Calu3 (cell line): ENCODE measurements around the gene FER1L5. TPM values are rescaled to one million over a fixed set of nuclear protein-coding genes. Genes with fewer than 3 reads are reported as not detected.
A peak's percentile ranks its signal among the peaks of the same experiment; 100 is the strongest.
"Not testable (repeated sequence)": the region's sequence is repeated elsewhere in the genome, so short reads cannot be mapped to it uniquely, and the experiment has no call there.

Experiments
- BruUV-seq: library from RNA; stranded (reverse); fragments of 400-500 nt; replicated peaks from 2 replicates; lab custom pipeline; 2021; lab: Mats Ljungman, UMichigan
- CTCF ChIA-PET: fragments of 300-600 bp; sonication (Branson Sonifier 250); formaldehyde crosslinking; loops from one replicate; lab custom pipeline; 2022; ENCODE audit warnings: antibody characterized with exemption; lab: Charles Lee
- DNase-seq: peaks from one replicate; pipeline ENCODE4 v3.0.0; 2022
- H3K27ac Mint-ChIP-seq: one replicate; pipeline ENCODE4 v1.8.0; 2022; ENCODE audit warnings: mixed read lengths; ENCODE audit not compliant: unreplicated experiment
- H3K27me3 Mint-ChIP-seq: one replicate; pipeline ENCODE4 v1.8.0; 2022; ENCODE audit warnings: mixed read lengths; ENCODE audit not compliant: unreplicated experiment
- H3K36me3 Mint-ChIP-seq: one replicate; pipeline ENCODE4 v1.8.0; 2022; ENCODE audit warnings: mild to moderate bottlenecking, moderate library complexity, mixed read lengths; ENCODE audit not compliant: insufficient read depth, unreplicated experiment
- H3K4me1 Mint-ChIP-seq: one replicate; pipeline ENCODE4 v1.8.0; 2022; ENCODE audit warnings: mild to moderate bottlenecking, low read depth, mixed read lengths; ENCODE audit not compliant: unreplicated experiment
- H3K4me3 Mint-ChIP-seq: one replicate; pipeline ENCODE4 v1.8.0; 2022; ENCODE audit warnings: mild to moderate bottlenecking, low read depth, moderate library complexity, mixed read lengths; ENCODE audit not compliant: unreplicated experiment
- H3K9me3 Mint-ChIP-seq: one replicate; pipeline ENCODE4 v1.8.0; 2022; ENCODE audit warnings: low read depth, mixed read lengths; ENCODE audit not compliant: unreplicated experiment
- CTCF ChIP-seq: fragments of 200-600 bp; IDR thresholded peaks from one replicate; pipeline ENCODE4 v1.8.0; 2022; ENCODE audit warnings: antibody characterized with exemption; ENCODE audit not compliant: unreplicated experiment
- intact Hi-C: fragments of 100-400 bp; cut with micrococcal nuclease; formaldehyde crosslinking; loops from one replicate; pipeline ENCODE4 v1.10.0; 2022; ENCODE audit not compliant: unreplicated experiment
- total RNA-seq: library from RNA; stranded (reverse); gene quantifications from 2 replicates; pipeline ENCODE4 v1.2.3, GENCODE V29; 2022

The FER1L5 gene
- total RNA-seq, 1 experiment from 2014 or later, result not detected

GRCh38 chr2:96663829-96664228, 21.3 kb downstream of the FER1L5 start:
- no peak for DNase-seq
- peak overlapping the region; percentile 79 for H3K27ac Mint-ChIP-seq
- CTCF ChIA-PET, result no interaction called here
- peaks cover 3% of the 10 kb centered on the region for H3K27me3 Mint-ChIP-seq
- no TSS peak for BruUV-seq
- peaks cover 4% of the 10 kb centered on the region for H3K9me3 Mint-ChIP-seq
- intact Hi-C loops, result no loop called here
- H3K4me3 Mint-ChIP-seq, result no peak overlapping the region
- no peak for TF ChIP-seq CTCF
- peaks cover 17% of the 10 kb centered on the region for H3K36me3 Mint-ChIP-seq
- peaks cover 33% of the 10 kb centered on the region for H3K4me1 Mint-ChIP-seq

GRCh38 chr2:96664366-96664925, 21.9 kb downstream of the FER1L5 start:
- peaks cover 4% of the 10 kb centered on the region for H3K9me3 Mint-ChIP-seq
- peaks cover 9% of the 10 kb centered on the region for H3K27me3 Mint-ChIP-seq
- CTCF ChIA-PET, result interaction anchor here (1.2 kb wide), 1 partner anchor 97 kb away, joined by 5 read pairs; the partner anchor contains the start of gene CNNM4
- no TSS peak for BruUV-seq
- intact Hi-C loops, result no loop called here
- TF ChIP-seq CTCF, result no peak
- DNase-seq, result no peak
- peaks cover 17% of the 10 kb centered on the region for H3K36me3 Mint-ChIP-seq
- peak overlapping the region; percentile 86 for H3K27ac Mint-ChIP-seq
- peaks cover 33% of the 10 kb centered on the region for H3K4me1 Mint-ChIP-seq
- H3K4me3 Mint-ChIP-seq, result peak overlapping the region; percentile 14

- H3K36me3 Mint-ChIP-seq, result peaks cover 17% of the 10 kb centered on the region
- H3K27ac Mint-ChIP-seq, result peak overlapping the region; percentile 86
- CTCF ChIA-PET, result interaction anchor here (0.7 to 1.2 kb wide), 4 partner anchors 24 to 96 kb away, joined by 3 to 7 read pairs (median 4); partner anchors contain the start of genes CNNM4 and KANSL3
- peaks cover 4% of the 10 kb centered on the region for H3K9me3 Mint-ChIP-seq
- peaks cover 33% of the 10 kb centered on the region for H3K4me1 Mint-ChIP-seq
- intact Hi-C loops, result no loop called here
- peak overlapping the region; percentile 14 for H3K4me3 Mint-ChIP-seq
- peaks cover 12% of the 10 kb centered on the region for H3K27me3 Mint-ChIP-seq
- BruUV-seq, result no TSS peak
- peak; percentile 68 for DNase-seq
- TF ChIP-seq CTCF, result no peak
These were observed 22.6 kb downstream of the FER1L5 start for GRCh38 chr2:96665083-96665569.

GRCh38 chr2:96665717-96666116, 23.2 kb downstream of the FER1L5 start:
- CTCF ChIA-PET, result interaction anchor here (0.6 to 1.2 kb wide), 4 partner anchors 23 to 95 kb away, joined by 3 to 7 read pairs (median 4); partner anchors contain the start of genes CNNM4 and KANSL3
- Mint-ChIP-seq H3K36me3 (peaks cover 17% of the 10 kb centered on the region), H3K27me3 (peaks cover 12% of the 10 kb centered on the region), H3K4me1 (peaks cover 33% of the 10 kb centered on the region), H3K27ac (peak overlapping the region; percentile 86), H3K4me3 (peak overlapping the region; percentile 14)
- DNase-seq, intact Hi-C loops, BruUV-seq, H3K9me3 Mint-ChIP-seq: not testable (repeated sequence)

- Mint-ChIP-seq H3K4me3 (no peak overlapping the region), H3K36me3 (peaks cover 14% of the 10 kb centered on the region), H3K9me3 (peaks cover 2% of the 10 kb centered on the region), H3K4me1 (peaks cover 25% of the 10 kb centered on the region), H3K27me3 (peaks cover 42% of the 10 kb centered on the region), H3K27ac (no peak overlapping the region)
- CTCF ChIA-PET, result interaction anchor here (0.6 kb wide), 1 partner anchor 87 kb away, joined by 4 read pairs; no protein-coding TSS in a partner anchor
- intact Hi-C loops, result no loop called here
- BruUV-seq, result no TSS peak
- no peak for TF ChIP-seq CTCF
- no peak for DNase-seq
These were observed 26.2 kb downstream of the FER1L5 start for GRCh38 chr2:96668771-96669170.
